Keratinocyte (primary cell): ENCODE results near the gene C10orf67. TPM values are rescaled to one million over a fixed set of nuclear protein-coding genes. Genes with fewer than 3 reads are reported as not detected.

ENCODE experiments used
- DNase-seq: peaks from one replicate; pipeline ENCODE4 v3.0.0-alpha.2; 2011; ENCODE audit warnings: low read depth, missing footprints, low spot score
- FAIRE-seq: peaks from 2 replicates; lab custom pipeline; 2011; peaks lifted over from hg19 to GRCh38; lab: Jason Lieb, UNC
- H2AFZ ChIP-seq: 2 replicates; pipeline ENCODE4 v1.6.0; 2012; ENCODE audit warnings: low read length, control low read depth, inconsistent platforms; ENCODE audit not compliant: control insufficient read depth
- H3K27ac ChIP-seq: 2 replicates; pipeline ENCODE4 v1.5.1; 2011; ENCODE audit warnings: low read length; ENCODE audit not compliant: control insufficient read depth, insufficient read depth
- H3K27me3 ChIP-seq: 3 replicates; pipeline ENCODE4 v1.6.0; 2011; ENCODE audit warnings: low read length; ENCODE audit not compliant: control insufficient read depth, insufficient read depth; ENCODE audit errors: extremely low read depth
- H3K36me3 ChIP-seq, 2 experiments: 2 replicates in 1 of 2; 3 replicates in 1 of 2; pipeline ENCODE4 v1.5.1; 2011; ENCODE audit warnings: low read length in 2 of 2, mild to moderate bottlenecking in 1 of 2; ENCODE audit not compliant: control insufficient read depth in 2 of 2, insufficient read depth in 2 of 2; ENCODE audit errors: extremely low read depth in 1 of 2
- H3K4me1 ChIP-seq: 3 replicates; pipeline ENCODE4 v1.5.1; 2011; ENCODE audit warnings: low read length; ENCODE audit not compliant: control insufficient read depth, insufficient read depth; ENCODE audit errors: extremely low read depth
- H3K4me2 ChIP-seq: 3 replicates; pipeline ENCODE4 v1.6.0; 2011; ENCODE audit warnings: low read depth, low read length; ENCODE audit not compliant: control insufficient read depth, insufficient read depth; ENCODE audit errors: extremely low read depth
- H3K4me3 ChIP-seq, 3 experiments: fragments of 200-600 bp in 1 of 3; sonication (generic) in 1 of 3; 2 replicates in 2 of 3; 3 replicates in 1 of 3; pipeline ENCODE4 v1.5.1; 2011 to 2016; ENCODE audit warnings: low read length in 3 of 3, mild to moderate bottlenecking in 3 of 3, control low read depth in 2 of 3, inconsistent platforms in 1 of 3, low read depth in 1 of 3, mixed read lengths in 1 of 3, mixed run types in 1 of 3, moderate library complexity in 1 of 3; ENCODE audit not compliant: control insufficient read depth in 2 of 3, insufficient read depth in 2 of 3; ENCODE audit errors: extremely low read depth in 1 of 3
- H3K79me2 ChIP-seq: 2 replicates; pipeline ENCODE4 v1.6.0; 2012; ENCODE audit warnings: low read length; ENCODE audit not compliant: control insufficient read depth, insufficient read depth
- H3K9ac ChIP-seq: 3 replicates; pipeline ENCODE4 v1.6.0; 2011; ENCODE audit warnings: low read length; ENCODE audit not compliant: control insufficient read depth, insufficient read depth; ENCODE audit errors: extremely low read depth
- H3K9me1 ChIP-seq: 3 replicates; pipeline ENCODE4 v1.6.0; 2011; ENCODE audit warnings: low read length; ENCODE audit not compliant: control insufficient read depth, insufficient read depth; ENCODE audit errors: extremely low read depth
- H3K9me3 ChIP-seq: 2 replicates; pipeline ENCODE4 v1.5.1; 2012; ENCODE audit warnings: low read depth, low read length; ENCODE audit not compliant: control insufficient read depth
- H4K20me1 ChIP-seq: 3 replicates; pipeline ENCODE4 v1.6.0; 2011; ENCODE audit warnings: low read length; ENCODE audit not compliant: control insufficient read depth, insufficient read depth; ENCODE audit errors: extremely low read depth
- CTCF ChIP-seq, 3 experiments: IDR thresholded peaks in 1 of 3; conservative IDR thresholded peaks in 1 of 3; optimal IDR thresholded peaks in 1 of 3; 2 replicates in 2 of 3; 3 replicates in 1 of 3; pipeline versions ENCODE3 to v1.5.1; 2011; ENCODE audit warnings: low read length in 3 of 3, mild to moderate bottlenecking in 3 of 3, moderate library complexity in 2 of 3, control low read depth in 1 of 3, inconsistent platforms in 1 of 3; ENCODE audit not compliant: insufficient read depth in 2 of 3; ENCODE audit errors: extremely low read depth in 1 of 3
- EZH2 ChIP-seq: IDR thresholded peaks from one replicate; pipeline ENCODE4 v1.6.1; 2012; ENCODE audit warnings: inconsistent platforms, mild to moderate bottlenecking, low read length, moderate library complexity
- dilution Hi-C: fragments of 300-500 bp; cut with MboI; formaldehyde crosslinking; loops from one replicate; pipeline ENCODE4 v1.7.0; 2020; ENCODE audit warnings: low sequenced_read_pairs; ENCODE audit not compliant: extremely low pct_ligation_motif_present
- polyA plus RNA-seq, 5 experiments: library from polyadenylated mRNA; depleted of rRNA in 3 of 5; stranded (reverse) in 3 of 5; stranded (forward) in 1 of 5; unstranded in 1 of 5; fragments of >200 nt; gene quantifications; 1 replicate in 1 of 5; 2 replicates in 3 of 5; 3 replicates in 1 of 5; pipeline versions ENCODE4 v1.2.1 to v1.2.3, GENCODE V29; 2011 to 2012; ENCODE audit warnings: missing spikeins in 2 of 5, low read depth in 1 of 5, low replicate concordance in 1 of 5

C10orf67 gene
- polyA plus RNA-seq, 1 donor (not counting 4 experiments of a cell fraction or from before 2014, with no cell fraction given) = 0.26 TPM

- no peaks in the 10 kb centered on the region for H3K79me2 ChIP-seq
- H3K9me1 ChIP-seq = no peaks in the 10 kb centered on the region
- no peak overlapping the region for H2AFZ ChIP-seq
- TF ChIP-seq EZH2 (no peak), CTCF (optimal IDR thresholded peaks at IDR 0.05 in 1 of 3, IDR thresholded peaks at IDR 0.05 in 1 of 3, conservative IDR thresholded peaks at IDR 0.05 in 1 of 3; ENCODE audit: extremely low read depth in 1 of 3, insufficient read depth in 2 of 3, low read length in 3 of 3) (no peak)
- H3K36me3 ChIP-seq = no peaks in the 10 kb centered on the region
- no peaks in the 10 kb centered on the region for H4K20me1 ChIP-seq
- dilution Hi-C loops = no loop called here
- no peak overlapping the region for H3K27ac ChIP-seq
- no peak overlapping the region for H3K4me3 ChIP-seq
- peaks cover 32% of the 10 kb centered on the region for H3K4me1 ChIP-seq
- H3K27me3 ChIP-seq = no peaks in the 10 kb centered on the region
- FAIRE-seq (no peak), DNase-seq (no peak)
- H3K4me2 ChIP-seq = no peak overlapping the region
- no peak overlapping the region for H3K9ac ChIP-seq
- H3K9me3 ChIP-seq = no peaks in the 10 kb centered on the region
These were observed 19.8 kb upstream of the C10orf67 start for GRCh38 chr10:23364378-23364777.

DNA sequence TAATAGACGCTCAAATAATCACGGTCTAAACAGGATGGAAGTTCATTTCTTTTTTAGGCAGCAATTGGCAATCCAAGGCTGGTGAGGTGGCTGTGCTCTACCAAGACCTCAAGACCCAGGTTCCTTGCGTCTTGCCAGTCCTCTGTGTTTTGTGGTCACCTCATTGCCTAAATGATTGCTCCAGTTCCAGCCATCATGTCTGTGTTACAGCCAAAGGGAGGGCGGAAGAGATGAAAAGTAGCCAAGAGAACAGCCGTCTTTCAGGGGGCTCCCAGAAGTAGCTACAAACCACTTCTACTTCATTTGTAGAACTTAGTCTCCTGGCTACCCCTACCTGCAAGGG lies 19.2 kb upstream of the C10orf67 start:
- H3K27me3 ChIP-seq = no peaks in the 10 kb centered on the region
- no peak overlapping the region for H3K9ac ChIP-seq
- no peaks in the 10 kb centered on the region for H3K9me1 ChIP-seq
- FAIRE-seq (no peak), DNase-seq (no peak)
- H3K27ac ChIP-seq = no peak overlapping the region
- TF ChIP-seq CTCF (optimal IDR thresholded peaks at IDR 0.05 in 1 of 3, IDR thresholded peaks at IDR 0.05 in 1 of 3, conservative IDR thresholded peaks at IDR 0.05 in 1 of 3; ENCODE audit: extremely low read depth in 1 of 3, insufficient read depth in 2 of 3, low read length in 3 of 3) (no peak), EZH2 (no peak)
- no peaks in the 10 kb centered on the region for H4K20me1 ChIP-seq
- peaks cover 32% of the 10 kb centered on the region for H3K4me1 ChIP-seq
- no peak overlapping the region for H3K4me3 ChIP-seq
- dilution Hi-C loops = no loop called here
- H2AFZ ChIP-seq = no peak overlapping the region
- H3K4me2 ChIP-seq = no peak overlapping the region
- H3K36me3 ChIP-seq = no peaks in the 10 kb centered on the region
- no peaks in the 10 kb centered on the region for H3K79me2 ChIP-seq
- H3K9me3 ChIP-seq = no peaks in the 10 kb centered on the region
